Skeletal muscle satellite cell (primary cell): ENCODE results near the gene BRAP.
"Not testable (repeated sequence)": the region's sequence is repeated elsewhere in the genome, so short reads cannot be mapped to it uniquely, and the experiment has no call there.

Source experiments
- H3K27me3 ChIP-seq: 2 replicates; pipeline ENCODE4 v1.7.0; 2013; ENCODE audit warnings: low read length; ENCODE audit not compliant: control insufficient read depth, insufficient read depth
- H3K36me3 ChIP-seq: 2 replicates; pipeline ENCODE4 v1.7.0; 2013; ENCODE audit warnings: mild to moderate bottlenecking, control low read depth, low read length; ENCODE audit not compliant: insufficient read depth
- H3K4me1 ChIP-seq: 2 replicates; pipeline ENCODE4 v1.7.0; 2013; ENCODE audit warnings: low read length; ENCODE audit not compliant: control insufficient read depth, insufficient read depth
- H3K4me2 ChIP-seq: 2 replicates; pipeline ENCODE4 v1.7.0; 2013; ENCODE audit warnings: mild to moderate bottlenecking, low read length
- H3K4me3 ChIP-seq: 2 replicates; pipeline ENCODE4 v1.7.0; 2013; ENCODE audit warnings: low read length
- H3K9ac ChIP-seq: 2 replicates; pipeline ENCODE4 v1.7.0; 2013; ENCODE audit warnings: mild to moderate bottlenecking, low read depth, low read length, moderate library complexity
- H3K9me3 ChIP-seq: replicated peaks from 2 replicates; pipeline ENCODE4 v1.7.0; 2013; ENCODE audit warnings: mild to moderate bottlenecking, control low read depth, low read length

Gene BRAP

GRCh38 chr12:111640506-111640905 is 45.2 kb downstream of the BRAP start:
- Histone ChIP-seq H3K4me3 (no peak overlapping the region), H3K36me3 (peaks cover 32% of the 10 kb centered on the region), H3K4me1 (peaks cover 16% of the 10 kb centered on the region), H3K27me3 (no peaks in the 10 kb centered on the region), H3K9ac (no peak overlapping the region), H3K4me2 (no peak overlapping the region), H3K9me3 (no peaks in the 10 kb centered on the region)

- no peak overlapping the region for H3K9ac ChIP-seq
- no peak overlapping the region for H3K4me2 ChIP-seq
- no peaks in the 10 kb centered on the region for H3K9me3 ChIP-seq
- no peaks in the 10 kb centered on the region for H3K27me3 ChIP-seq
- H3K36me3 ChIP-seq = peaks cover 17% of the 10 kb centered on the region
- H3K4me1 ChIP-seq = peaks cover 16% of the 10 kb centered on the region
- no peak overlapping the region for H3K4me3 ChIP-seq
Observed at GRCh38 chr12:111638556-111638955, 47.2 kb downstream of the BRAP start.

GRCh38 chr12:111636209-111636945 is 49.4 kb downstream of the BRAP start:
- H3K9ac ChIP-seq = peak overlapping the region; percentile 5
- H3K4me3 ChIP-seq = no peak overlapping the region
- no peaks in the 10 kb centered on the region for H3K27me3 ChIP-seq
- peaks cover 12% of the 10 kb centered on the region for H3K4me1 ChIP-seq
- peaks cover 5% of the 10 kb centered on the region for H3K36me3 ChIP-seq
- H3K9me3 ChIP-seq = no peaks in the 10 kb centered on the region
- H3K4me2 ChIP-seq = peak overlapping the region; percentile 35

- no peak overlapping the region for H3K4me3 ChIP-seq
- no peak overlapping the region for H3K4me2 ChIP-seq
- H3K27me3 ChIP-seq = no peaks in the 10 kb centered on the region
- no peaks in the 10 kb centered on the region for H3K9me3 ChIP-seq
- H3K9ac ChIP-seq = no peak overlapping the region
- peaks cover 12% of the 10 kb centered on the region for H3K4me1 ChIP-seq
- peaks cover 5% of the 10 kb centered on the region for H3K36me3 ChIP-seq
Observed at GRCh38 chr12:111635524-111635923, 50.2 kb downstream of the BRAP start.

GRCh38 chr12:111628505-111629260 is 57.1 kb downstream of the BRAP start:
- Histone ChIP-seq H3K36me3 (no peaks in the 10 kb centered on the region), H3K9me3 (no peaks in the 10 kb centered on the region), H3K27me3 (no peaks in the 10 kb centered on the region), H3K9ac (no peak overlapping the region), H3K4me3 (no peak overlapping the region), H3K4me2 (no peak overlapping the region), H3K4me1 (peaks cover 3% of the 10 kb centered on the region)

GRCh38 chr12:111626230-111626629 is 59.5 kb downstream of the BRAP start:
- Histone ChIP-seq H3K27me3 (no peaks in the 10 kb centered on the region), H3K9me3 (no peaks in the 10 kb centered on the region), H3K4me1 (peaks cover 3% of the 10 kb centered on the region), H3K4me2 (no peak overlapping the region), H3K4me3 (no peak overlapping the region), H3K9ac (no peak overlapping the region), H3K36me3 (no peaks in the 10 kb centered on the region)

- Histone ChIP-seq H3K4me3 (no peak overlapping the region), H3K4me2 (no peak overlapping the region), H3K36me3 (no peaks in the 10 kb centered on the region), H3K4me1 (peaks cover 3% of the 10 kb centered on the region), H3K9me3 (no peaks in the 10 kb centered on the region), H3K27me3 (no peaks in the 10 kb centered on the region), H3K9ac (no peak overlapping the region)
Observed at GRCh38 chr12:111624540-111624939, 61.2 kb downstream of the BRAP start.

- H3K4me2 ChIP-seq, H3K9ac ChIP-seq, H3K4me1 ChIP-seq, H3K36me3 ChIP-seq, H3K4me3 ChIP-seq, H3K9me3 ChIP-seq, H3K27me3 ChIP-seq: not testable (repeated sequence)
Observed at GRCh38 chr12:111617841-111618240, 67.9 kb downstream of the BRAP start.

GRCh38 chr12:111616177-111616623 is 69.6 kb downstream of the BRAP start:
- H3K9ac ChIP-seq = no peak overlapping the region
- no peak overlapping the region for H3K4me2 ChIP-seq
- no peak overlapping the region for H3K4me3 ChIP-seq

GRCh38 chr12:111607239-111607638 is 78.5 kb downstream of the BRAP start:
- no peaks in the 10 kb centered on the region for H3K27me3 ChIP-seq
- H3K9me3 ChIP-seq = no peaks in the 10 kb centered on the region
- no peak overlapping the region for H3K9ac ChIP-seq
- no peak overlapping the region for H3K4me2 ChIP-seq
- H3K36me3 ChIP-seq = no peaks in the 10 kb centered on the region
- H3K4me1 ChIP-seq = no peaks in the 10 kb centered on the region
- no peak overlapping the region for H3K4me3 ChIP-seq

More at GRCh38 chr12:111616177-111616623, 69.6 kb downstream of the BRAP start:
- no peaks in the 10 kb centered on the region for H3K27me3 ChIP-seq
- H3K9me3 ChIP-seq = no peaks in the 10 kb centered on the region
- H3K36me3 ChIP-seq = no peaks in the 10 kb centered on the region
- no peaks in the 10 kb centered on the region for H3K4me1 ChIP-seq

GRCh38 chr12:111606767-111607230 is 79.0 kb downstream of the BRAP start:
- Histone ChIP-seq H3K4me3 (no peak overlapping the region), H3K9ac (no peak overlapping the region), H3K36me3 (no peaks in the 10 kb centered on the region), H3K27me3 (no peaks in the 10 kb centered on the region), H3K4me1 (no peaks in the 10 kb centered on the region), H3K9me3 (no peaks in the 10 kb centered on the region), H3K4me2 (no peak overlapping the region)
